NOMO-1 (cell line): ENCODE data around the gene IGF2BP3.
"Not testable (repeated sequence)": the region's sequence is repeated elsewhere in the genome, so short reads cannot be mapped to it uniquely, and the experiment has no call there.

Source experiments
- DNase-seq, 2 experiments: peaks; one replicate each; lab custom pipeline; 2025; ENCODE audit not compliant: unreplicated experiment in 2 of 2; lab: John Stamatoyannopoulos, UW

The IGF2BP3 gene

GRCh38 chr7:23426876-23427275 is 43.4 kb downstream of the IGF2BP3 start:
- no peak for DNase-seq

GRCh38 chr7:23422909-23423308 is 47.4 kb downstream of the IGF2BP3 start:
- no peak for DNase-seq

GRCh38 chr7:23422384-23422783 is 47.9 kb downstream of the IGF2BP3 start:
- DNase-seq, result no peak

- no peak for DNase-seq
These were observed 50.4 kb downstream of the IGF2BP3 start for GRCh38 chr7:23419845-23420244.

- DNase-seq, result no peak
These were observed 51.1 kb downstream of the IGF2BP3 start for GRCh38 chr7:23419160-23419559.

GRCh38 chr7:23418046-23418445 is 52.2 kb downstream of the IGF2BP3 start:
- DNase-seq, result no peak

GRCh38 chr7:23415198-23415597 is 55.1 kb downstream of the IGF2BP3 start:
- no peak for DNase-seq

GRCh38 chr7:23410446-23411183 is 59.7 kb downstream of the IGF2BP3 start:
- DNase-seq, result peak; percentile 26 to 86

GRCh38 chr7:23406564-23406963 is 63.7 kb downstream of the IGF2BP3 start:
- DNase-seq, result not testable (repeated sequence)

- DNase-seq, result no peak
These were observed 65.1 kb downstream of the IGF2BP3 start for GRCh38 chr7:23405240-23405618.

- DNase-seq, result no peak
These were observed 65.6 kb downstream of the IGF2BP3 start for GRCh38 chr7:23404546-23405239.

- DNase-seq, result no peak
These were observed 66.3 kb downstream of the IGF2BP3 start for GRCh38 chr7:23403970-23404369.

GRCh38 chr7:23398090-23398489 is 72.2 kb downstream of the IGF2BP3 start:
- DNase-seq, result not testable (repeated sequence)

- no peak for DNase-seq
These were observed 73.0 kb downstream of the IGF2BP3 start for GRCh38 chr7:23397241-23397640.

GRCh38 chr7:23396222-23397015 is 73.9 kb downstream of the IGF2BP3 start:
- DNase-seq, result no peak

- DNase-seq, result no peak
These were observed 75.7 kb downstream of the IGF2BP3 start for GRCh38 chr7:23394488-23395171.

- no peak for DNase-seq
These were observed 76.7 kb downstream of the IGF2BP3 start for GRCh38 chr7:23393636-23394035.

GRCh38 chr7:23389701-23390100 is 80.6 kb downstream of the IGF2BP3 start:
- DNase-seq, result no peak

- no peak for DNase-seq
These were observed 82.7 kb downstream of the IGF2BP3 start for GRCh38 chr7:23387583-23387982.

- DNase-seq, result no peak
These were observed 85.2 kb downstream of the IGF2BP3 start for GRCh38 chr7:23385140-23385539.

GRCh38 chr7:23383225-23383624 is 87.1 kb downstream of the IGF2BP3 start:
- no peak for DNase-seq
